HFFc6 (cell line): ENCODE measurements around the gene CCND3. TPM values are rescaled to one million over a fixed set of nuclear protein-coding genes. Genes with fewer than 3 reads are reported as not detected.

ENCODE experiments used
- DNase-seq: peaks from one replicate; pipeline ENCODE4 v3.0.0-alpha.2; 2018
- H3K27ac Mint-ChIP-seq: 2 replicates; pipeline ENCODE4 v1.8.0; 2020; ENCODE audit warnings: mild to moderate bottlenecking, mixed read lengths
- H3K27me3 Mint-ChIP-seq: 2 replicates; pipeline ENCODE4 v1.8.0; 2021; ENCODE audit warnings: mild to moderate bottlenecking, moderate library complexity, mixed read lengths; ENCODE audit not compliant: insufficient read depth
- H3K36me3 Mint-ChIP-seq: 2 replicates; pipeline ENCODE4 v1.8.0; 2021; ENCODE audit warnings: low read depth, mixed read lengths
- H3K4me1 Mint-ChIP-seq: 2 replicates; pipeline ENCODE4 v1.8.0; 2020; ENCODE audit warnings: low read depth, mixed read lengths
- H3K4me3 Mint-ChIP-seq: 2 replicates; pipeline ENCODE4 v1.8.0; 2020; ENCODE audit warnings: mild to moderate bottlenecking, moderate library complexity, mixed read lengths
- H3K9me3 Mint-ChIP-seq: 2 replicates; pipeline ENCODE4 v1.8.0; 2020; ENCODE audit warnings: mild to moderate bottlenecking, mixed read lengths
- CTCF ChIP-seq: fragments of 200-600 bp; sonication (generic); IDR thresholded peaks from 2 replicates; pipeline ENCODE4 v1.5.0; 2021; ENCODE audit warnings: antibody characterized with exemption, mild to moderate bottlenecking
- total RNA-seq, 6 experiments: library from RNA; stranded (reverse); fragmentation: NEBNext Ultra II Directional; extraction: Animal tissue kit (Norgen Biotek cat#: 25700); gene quantifications; 2 replicates in 1 of 6; 3 replicates in 5 of 6; pipeline ENCODE4 v1.2.3, GENCODE V29; 2021

CCND3 gene
- total RNA-seq, 6 experiments from 2014 or later = 72.4 to 92.5 (median 82.7) TPM

- no peaks in the 10 kb centered on the region; the same call in 1 of the 2 replicates for H3K27me3 Mint-ChIP-seq
Measured at GRCh38 chr6:41939176-41939847, 2.3 kb downstream of the CCND3 start.

GRCh38 chr6:41938590-41939175 is 2.9 kb downstream of the CCND3 start:
- Mint-ChIP-seq H3K27me3 (no peaks in the 10 kb centered on the region; the same call in 1 of the 2 replicates), H3K4me3 (peak overlapping the region; percentile 94), H3K36me3 (peaks cover 11% of the 10 kb centered on the region), H3K4me1 (peaks cover 52% of the 10 kb centered on the region), H3K27ac (peak overlapping the region; percentile 77), H3K9me3 (no peaks in the 10 kb centered on the region)
- no peak for DNase-seq
- TF ChIP-seq CTCF = no peak

More at GRCh38 chr6:41939176-41939847, 2.3 kb downstream of the CCND3 start:
- H3K36me3 Mint-ChIP-seq = peaks cover 9% of the 10 kb centered on the region
- H3K9me3 Mint-ChIP-seq = no peaks in the 10 kb centered on the region
- H3K4me1 Mint-ChIP-seq = peaks cover 52% of the 10 kb centered on the region
- peak overlapping the region; percentile 77 for H3K27ac Mint-ChIP-seq
- peak; percentile 35 for DNase-seq
- TF ChIP-seq CTCF = no peak
- H3K4me3 Mint-ChIP-seq = peak overlapping the region; percentile 94

DNA sequence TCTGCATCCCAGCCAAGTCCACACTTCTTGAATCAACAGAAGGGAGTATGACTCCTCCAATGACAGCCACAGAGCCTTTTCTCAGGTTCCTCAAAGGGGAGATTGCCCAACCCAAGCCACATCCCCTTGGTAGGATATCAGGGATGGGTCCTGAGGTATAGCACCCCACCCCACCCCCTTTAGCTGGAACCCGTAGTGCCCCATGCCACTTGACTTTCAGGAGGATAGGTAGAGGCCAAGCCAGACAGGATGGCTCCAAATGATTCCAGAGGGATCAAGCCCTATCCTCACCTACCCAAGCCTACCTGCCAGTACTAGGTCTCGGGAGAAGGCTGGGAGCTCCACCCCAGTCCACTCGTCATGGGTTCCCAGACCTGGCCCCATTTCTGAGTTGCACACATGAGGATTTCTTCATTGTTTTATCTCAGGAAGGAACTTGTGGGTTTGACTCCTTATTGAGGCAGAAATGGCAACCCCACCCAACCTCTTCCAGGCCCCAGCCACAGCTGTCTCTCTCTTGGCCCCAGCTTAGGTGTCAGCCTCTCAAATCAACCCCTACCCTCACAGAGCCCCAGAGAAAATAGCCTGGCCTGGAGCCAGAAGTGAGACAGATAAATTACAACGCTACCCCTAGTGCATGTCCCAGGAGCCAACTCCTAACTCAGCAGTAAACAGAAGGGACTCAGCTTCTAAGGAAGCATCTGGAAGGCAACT is 3.6 kb downstream of the CCND3 start:
- H3K27ac Mint-ChIP-seq = peak overlapping the region; percentile 55
- DNase-seq = no peak

GRCh38 chr6:41937472-41937860 is 4.1 kb downstream of the CCND3 start:
- TF ChIP-seq CTCF = no peak
- H3K4me3 Mint-ChIP-seq = no peak overlapping the region; the same call in 1 of the 2 replicates
- no peaks in the 10 kb centered on the region for H3K9me3 Mint-ChIP-seq
- H3K36me3 Mint-ChIP-seq = peaks cover 11% of the 10 kb centered on the region
- H3K27ac Mint-ChIP-seq = no peak overlapping the region; the same call in 1 of the 2 replicates
- no peak for DNase-seq
- no peaks in the 10 kb centered on the region; the same call in 1 of the 2 replicates for H3K27me3 Mint-ChIP-seq
- H3K4me1 Mint-ChIP-seq = peaks cover 49% of the 10 kb centered on the region

More for the DNA sequence above, 3.6 kb downstream of the CCND3 start:
- Mint-ChIP-seq H3K36me3 (peaks cover 11% of the 10 kb centered on the region), H3K27me3 (no peaks in the 10 kb centered on the region; the same call in 1 of the 2 replicates), H3K4me3 (no peak overlapping the region; the same call in 1 of the 2 replicates), H3K4me1 (peaks cover 52% of the 10 kb centered on the region), H3K9me3 (no peaks in the 10 kb centered on the region)
- TF ChIP-seq CTCF = no peak

GRCh38 chr6:41936073-41936837 is 5.4 kb downstream of the CCND3 start:
- peak overlapping the region; percentile 70 for H3K27ac Mint-ChIP-seq
- peak; percentile 89 for TF ChIP-seq CTCF
- H3K4me1 Mint-ChIP-seq = peaks cover 43% of the 10 kb centered on the region
- no peaks in the 10 kb centered on the region for H3K9me3 Mint-ChIP-seq
- no peaks in the 10 kb centered on the region; the same call in 1 of the 2 replicates for H3K27me3 Mint-ChIP-seq
- peak; percentile 87 for DNase-seq
- H3K36me3 Mint-ChIP-seq = peaks cover 12% of the 10 kb centered on the region
- no peak overlapping the region for H3K4me3 Mint-ChIP-seq
